Right ventricle myocardium superior (tissue), 1 donor: ENCODE results near the gene PPM1H. TPM values are rescaled to one million over a fixed set of nuclear protein-coding genes. Genes with fewer than 3 reads are reported as not detected.

Source experiments
- ATAC-seq: fragments of 200-7000 bp; cut with Tn5 transposase; one replicate; pipeline ENCODE4 v1.9.1; 2020; ENCODE audit warnings: mild to moderate bottlenecking; ENCODE audit not compliant: poor library complexity
- DNase-seq: peaks from one replicate; pipeline ENCODE4 v3.0.0-alpha.2; 2020
- intact Hi-C: fragments of 100-400 bp; cut with DNase I; formaldehyde crosslinking; loops from one replicate; pipeline ENCODE4 v1.11.2; 2022
- total RNA-seq: library from RNA; stranded (reverse); fragmentation: NEBNext Ultra II Directional; extraction: Animal tissue kit (Norgen Biotek cat#: 25700); gene quantifications from one replicate; pipeline ENCODE4 v1.2.1, GENCODE V29; 2021
- donor health status: DM: no; HTN: yes; CAD: no; lungs with severe emphysema.

PPM1H gene
- total RNA-seq, 1 donor from 2014 or later, result 6.5 TPM

GRCh38 chr12:62915204-62915529 lies 19.8 kb downstream of the PPM1H start:
- peak; percentile 90 for ATAC-seq
- intact Hi-C loops, result no loop called here

GRCh38 chr12:62914443-62915203 lies 20.3 kb downstream of the PPM1H start:
- DNase-seq (no peak), ATAC-seq (peak; percentile 5)
- intact Hi-C loops, result no loop called here

More at GRCh38 chr12:62915204-62915529, 19.8 kb downstream of the PPM1H start:
- DNase-seq, result peak; percentile 55

GRCh38 chr12:62913380-62913779 lies 21.6 kb downstream of the PPM1H start:
- intact Hi-C loops, result no loop called here
- no peak for DNase-seq
- no peak for ATAC-seq

GRCh38 chr12:62912644-62913043 lies 22.3 kb downstream of the PPM1H start:
- DNase-seq, result no peak
- intact Hi-C loops, result no loop called here
- no peak for ATAC-seq

- intact Hi-C loops, result no loop called here
- no peak for ATAC-seq
- no peak for DNase-seq
Observed at GRCh38 chr12:62911286-62911685, 23.7 kb downstream of the PPM1H start.

GRCh38 chr12:62910549-62911169 lies 24.3 kb downstream of the PPM1H start:
- intact Hi-C loops, result no loop called here
- no peak for DNase-seq
- no peak for ATAC-seq

GRCh38 chr12:62909340-62909739 lies 25.6 kb downstream of the PPM1H start:
- DNase-seq (no peak), ATAC-seq (no peak)
- intact Hi-C loops, result no loop called here

GRCh38 chr12:62908674-62909073 lies 26.3 kb downstream of the PPM1H start:
- DNase-seq, result no peak
- intact Hi-C loops, result no loop called here
- no peak for ATAC-seq

GRCh38 chr12:62907561-62907960 lies 27.4 kb downstream of the PPM1H start:
- ATAC-seq (no peak), DNase-seq (no peak)
- intact Hi-C loops, result no loop called here

- intact Hi-C loops, result no loop called here
- ATAC-seq, result no peak
- no peak for DNase-seq
Observed at GRCh38 chr12:62907078-62907477, 27.9 kb downstream of the PPM1H start.

GRCh38 chr12:62903151-62903550 lies 31.8 kb downstream of the PPM1H start:
- ATAC-seq, result peak; percentile 28
- no peak for DNase-seq
- intact Hi-C loops, result no loop called here

GRCh38 chr12:62900686-62901272 lies 34.2 kb downstream of the PPM1H start:
- ATAC-seq (peak; percentile 85), DNase-seq (no peak)
- intact Hi-C loops, result no loop called here

- DNase-seq (no peak), ATAC-seq (no peak)
- intact Hi-C loops, result no loop called here
Observed at GRCh38 chr12:62899568-62900390, 35.2 kb downstream of the PPM1H start.

GRCh38 chr12:62898526-62898925 lies 36.4 kb downstream of the PPM1H start:
- DNase-seq (no peak), ATAC-seq (no peak)
- intact Hi-C loops, result no loop called here

- no peak for ATAC-seq
- intact Hi-C loops, result no loop called here
- DNase-seq, result no peak
Observed at GRCh38 chr12:62895351-62895877, 39.5 kb downstream of the PPM1H start.

GRCh38 chr12:62893276-62893675 lies 41.7 kb downstream of the PPM1H start:
- DNase-seq (no peak), ATAC-seq (no peak)
- intact Hi-C loops, result no loop called here

- intact Hi-C loops, result no loop called here
- DNase-seq (no peak), ATAC-seq (no peak)
Observed at GRCh38 chr12:62891805-62892549, 43.0 kb downstream of the PPM1H start.

- no peak for DNase-seq
- intact Hi-C loops, result no loop called here
- no peak for ATAC-seq
Observed at GRCh38 chr12:62888454-62889110, 46.4 kb downstream of the PPM1H start.
